ENCODE results near the gene POLA2. TPM values are rescaled to one million over a fixed set of nuclear protein-coding genes. Genes with fewer than 3 reads are reported as not detected.

POLA2 gene
- total and polyA plus RNA-seq, 5 donors = 5.7 to 13.1 (median 6.8) TPM

GRCh38 chr11:65308281-65308891, 46.6 kb downstream of the POLA2 start:
- Histone ChIP-seq H3K27me3 (ENCODE audit: control insufficient read depth, insufficient read depth) (no peaks in the 10 kb centered on the region), H3K27ac (ENCODE audit: low read length) (peak overlapping the region; percentile 21), H3K9me3 (ENCODE audit: control insufficient read depth, low read length) (no peaks in the 10 kb centered on the region), H3K4me3 (ENCODE audit: low read length) (no peak overlapping the region), H3K4me1 (ENCODE audit: control insufficient read depth, insufficient read depth, low read length) (peaks cover 13% of the 10 kb centered on the region)
- WGBS = 22% methylated on average over 7 of the region's 7 CpGs
- DNase-seq (peak; percentile 66 to 78 (median 74)), ATAC-seq (peak; percentile 42 to 70)
- intact Hi-C loops (cut with DNase I) = no loop called here

- intact Hi-C loops (cut with DNase I) = no loop called here
- Histone ChIP-seq H3K4me1 (ENCODE audit: control insufficient read depth, insufficient read depth, low read length) (peaks cover 15% of the 10 kb centered on the region), H3K9me3 (ENCODE audit: control insufficient read depth, low read length) (no peaks in the 10 kb centered on the region), H3K4me3 (ENCODE audit: low read length) (no peak overlapping the region), H3K27me3 (ENCODE audit: control insufficient read depth, insufficient read depth) (no peaks in the 10 kb centered on the region), H3K27ac (ENCODE audit: low read length) (no peak overlapping the region)
- DNase-seq = peak in 1 of 3 donors; percentile 59
- ATAC-seq = peak in 1 of 2 donors; percentile 75
- WGBS = 47% methylated on average over 5 of the region's 5 CpGs
These were observed 47.2 kb downstream of the POLA2 start for GRCh38 chr11:65309006-65309405.

GRCh38 chr11:65310215-65310614, 48.5 kb downstream of the POLA2 start:
- no peak overlapping the region for H3K4me3 ChIP-seq (ENCODE audit: low read length)
- no peaks in the 10 kb centered on the region for H3K27me3 ChIP-seq (ENCODE audit: control insufficient read depth, insufficient read depth)
- no peak for ATAC-seq
- no peaks in the 10 kb centered on the region for H3K9me3 ChIP-seq (ENCODE audit: control insufficient read depth, low read length)
- no peak overlapping the region for H3K27ac ChIP-seq (ENCODE audit: low read length)
- peaks cover 15% of the 10 kb centered on the region for H3K4me1 ChIP-seq (ENCODE audit: control insufficient read depth, insufficient read depth, low read length)
- intact Hi-C loops (cut with DNase I) = no loop called here
- 60% methylated on average over 10 of the region's 10 CpGs for WGBS
- peak; percentile 60 to 86 (median 82) for DNase-seq

- intact Hi-C loops (cut with DNase I) = no loop called here
- peaks cover 15% of the 10 kb centered on the region for H3K4me1 ChIP-seq (ENCODE audit: control insufficient read depth, insufficient read depth, low read length)
- H3K9me3 ChIP-seq (ENCODE audit: control insufficient read depth, low read length) = no peaks in the 10 kb centered on the region
- no peak for DNase-seq
- no peak overlapping the region for H3K4me3 ChIP-seq (ENCODE audit: low read length)
- no peak for ATAC-seq
- no peaks in the 10 kb centered on the region for H3K27me3 ChIP-seq (ENCODE audit: control insufficient read depth, insufficient read depth)
- 46% methylated on average over 6 of the region's 6 CpGs for WGBS
- no peak overlapping the region for H3K27ac ChIP-seq (ENCODE audit: low read length)
These were observed 49.0 kb downstream of the POLA2 start for GRCh38 chr11:65310736-65311135.

- no peak for ATAC-seq
- no peak overlapping the region for H3K4me3 ChIP-seq (ENCODE audit: low read length)
- intact Hi-C loops (cut with DNase I) = no loop called here
- peaks cover 15% of the 10 kb centered on the region for H3K4me1 ChIP-seq (ENCODE audit: control insufficient read depth, insufficient read depth, low read length)
- H3K9me3 ChIP-seq (ENCODE audit: control insufficient read depth, low read length) = no peaks in the 10 kb centered on the region
- peak in 2 of 3 donors; percentile 73 to 76 for DNase-seq
- no peak overlapping the region for H3K27ac ChIP-seq (ENCODE audit: low read length)
- H3K27me3 ChIP-seq (ENCODE audit: control insufficient read depth, insufficient read depth) = no peaks in the 10 kb centered on the region
- WGBS = 77% methylated on average over 5 of the region's 5 CpGs
These were observed 49.5 kb downstream of the POLA2 start for GRCh38 chr11:65311170-65311678.

- no peaks in the 10 kb centered on the region for H3K27me3 ChIP-seq (ENCODE audit: control insufficient read depth, insufficient read depth)
- peaks cover 10% of the 10 kb centered on the region for H3K4me1 ChIP-seq (ENCODE audit: control insufficient read depth, insufficient read depth, low read length)
- intact Hi-C loops (cut with DNase I) = loop anchor here (1.0 to 5.0 kb wide), 4 partner anchors 37 to 40 kb away; no protein-coding TSS in a partner anchor
- H3K9me3 ChIP-seq (ENCODE audit: control insufficient read depth, low read length) = no peaks in the 10 kb centered on the region
- peak within 1 kb of the TSS; percentile 84 for H3K4me3 ChIP-seq (ENCODE audit: low read length)
- DNase-seq (peak; percentile 91 to 96 (median 96)), ATAC-seq (peak; percentile 91 to 95)
- under 1% methylated on average over 74 of the region's 74 CpGs for WGBS
- H3K27ac ChIP-seq (ENCODE audit: low read length) = peak within 1 kb of the TSS; percentile 84
These were observed 52.9 kb downstream of the POLA2 start, which contains the start of gene CDC42EP2 for GRCh38 chr11:65314501-65315203. TSS of gene CDC42EP2 (plus strand) at chr11:65314866. CDS start at chr11:65320899, 6,033 bp downstream.

- WGBS = under 1% methylated on average over 59 of the region's 59 CpGs
- Histone ChIP-seq H3K9me3 (ENCODE audit: control insufficient read depth, low read length) (no peaks in the 10 kb centered on the region), H3K4me3 (ENCODE audit: low read length) (peak overlapping the region; percentile 84), H3K4me1 (ENCODE audit: control insufficient read depth, insufficient read depth, low read length) (peaks cover 8% of the 10 kb centered on the region), H3K27ac (ENCODE audit: low read length) (peak overlapping the region; percentile 84), H3K27me3 (ENCODE audit: control insufficient read depth, insufficient read depth) (no peaks in the 10 kb centered on the region)
- DNase-seq = peak; percentile 87 to 96 (median 94)
- intact Hi-C loops (cut with DNase I) = loop anchor here (1.0 to 5.0 kb wide), 4 partner anchors 38 to 41 kb away; no protein-coding TSS in a partner anchor
- ATAC-seq = peak; percentile 72 to 74
These were observed 53.6 kb downstream of the POLA2 start for GRCh38 chr11:65315204-65315865.

- DNase-seq = no peak
- peak overlapping the region; percentile 81 for H3K27ac ChIP-seq (ENCODE audit: low read length)
- H3K9me3 ChIP-seq (ENCODE audit: control insufficient read depth, low read length) = no peaks in the 10 kb centered on the region
- peaks cover 5% of the 10 kb centered on the region for H3K4me1 ChIP-seq (ENCODE audit: control insufficient read depth, insufficient read depth, low read length)
- peak overlapping the region; percentile 84 for H3K4me3 ChIP-seq (ENCODE audit: low read length)
- WGBS = 17% methylated on average over 8 of the region's 8 CpGs
- H3K27me3 ChIP-seq (ENCODE audit: control insufficient read depth, insufficient read depth) = no peaks in the 10 kb centered on the region
- intact Hi-C loops (cut with DNase I) = loop anchor here (1.0 to 5.0 kb wide), 4 partner anchors 39 to 41 kb away; no protein-coding TSS in a partner anchor
- no peak for ATAC-seq
These were observed 54.1 kb downstream of the POLA2 start for GRCh38 chr11:65315866-65316226.

GRCh38 chr11:65316227-65317024, 54.7 kb downstream of the POLA2 start:
- ATAC-seq (peak; percentile 15 to 41), DNase-seq (peak; percentile 73 to 82 (median 79))
- Histone ChIP-seq H3K4me1 (ENCODE audit: control insufficient read depth, insufficient read depth, low read length) (peaks cover 3% of the 10 kb centered on the region), H3K27ac (ENCODE audit: low read length) (peak overlapping the region; percentile 81), H3K4me3 (ENCODE audit: low read length) (peak overlapping the region; percentile 84), H3K27me3 (ENCODE audit: control insufficient read depth, insufficient read depth) (no peaks in the 10 kb centered on the region), H3K9me3 (ENCODE audit: control insufficient read depth, low read length) (no peaks in the 10 kb centered on the region)
- intact Hi-C loops (cut with DNase I) = loop anchor here in 1 of 4 donors (5.0 kb wide), 1 partner anchor 39 kb away; no protein-coding TSS in a partner anchor
- WGBS = 31% methylated on average over 20 of the region's 20 CpGs

Measured in right cardiac atrium (tissue), 5 donors.